HFF-Myc (cell line): Measurements from ENCODE around the gene OR6C65.
"Not testable (repeated sequence)": the region's sequence is repeated elsewhere in the genome, so short reads cannot be mapped to it uniquely, and the experiment has no call there.

Source experiments
- DNase-seq: peaks from one replicate; pipeline ENCODE4 v3.0.0-alpha.2; 2011; ENCODE audit warnings: low read depth; ENCODE audit errors: extremely low read depth
- H3K4me3 ChIP-seq: replicated peaks from 2 replicates; pipeline ENCODE4 v1.5.1; 2011; ENCODE audit warnings: low read depth, mild to moderate bottlenecking, control low read depth, low read length
- TF ChIP-seq, protein P1 (sequence below): IDR thresholded peaks from 2 replicates; pipeline ENCODE4 v1.5.1; 2012; ENCODE audit warnings: mild to moderate bottlenecking, low read depth, low read length, control low read depth; ENCODE audit errors: missing control alignments

The OR6C65 gene

GRCh38 chr12:55396326-55396725 is 4.0 kb upstream of the OR6C65 start:
- no peak overlapping the region for H3K4me3 ChIP-seq
- TF ChIP-seq, protein P1, sequence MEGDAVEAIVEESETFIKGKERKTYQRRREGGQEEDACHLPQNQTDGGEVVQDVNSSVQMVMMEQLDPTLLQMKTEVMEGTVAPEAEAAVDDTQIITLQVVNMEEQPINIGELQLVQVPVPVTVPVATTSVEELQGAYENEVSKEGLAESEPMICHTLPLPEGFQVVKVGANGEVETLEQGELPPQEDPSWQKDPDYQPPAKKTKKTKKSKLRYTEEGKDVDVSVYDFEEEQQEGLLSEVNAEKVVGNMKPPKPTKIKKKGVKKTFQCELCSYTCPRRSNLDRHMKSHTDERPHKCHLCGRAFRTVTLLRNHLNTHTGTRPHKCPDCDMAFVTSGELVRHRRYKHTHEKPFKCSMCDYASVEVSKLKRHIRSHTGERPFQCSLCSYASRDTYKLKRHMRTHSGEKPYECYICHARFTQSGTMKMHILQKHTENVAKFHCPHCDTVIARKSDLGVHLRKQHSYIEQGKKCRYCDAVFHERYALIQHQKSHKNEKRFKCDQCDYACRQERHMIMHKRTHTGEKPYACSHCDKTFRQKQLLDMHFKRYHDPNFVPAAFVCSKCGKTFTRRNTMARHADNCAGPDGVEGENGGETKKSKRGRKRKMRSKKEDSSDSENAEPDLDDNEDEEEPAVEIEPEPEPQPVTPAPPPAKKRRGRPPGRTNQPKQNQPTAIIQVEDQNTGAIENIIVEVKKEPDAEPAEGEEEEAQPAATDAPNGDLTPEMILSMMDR, result no peak
- no peak for DNase-seq

- no peak for DNase-seq
- H3K4me3 ChIP-seq, result no peak overlapping the region
- TF ChIP-seq, protein P1, result no peak
These were observed 7.5 kb downstream of the OR6C65 start for GRCh38 chr12:55407866-55408265.

DNA sequence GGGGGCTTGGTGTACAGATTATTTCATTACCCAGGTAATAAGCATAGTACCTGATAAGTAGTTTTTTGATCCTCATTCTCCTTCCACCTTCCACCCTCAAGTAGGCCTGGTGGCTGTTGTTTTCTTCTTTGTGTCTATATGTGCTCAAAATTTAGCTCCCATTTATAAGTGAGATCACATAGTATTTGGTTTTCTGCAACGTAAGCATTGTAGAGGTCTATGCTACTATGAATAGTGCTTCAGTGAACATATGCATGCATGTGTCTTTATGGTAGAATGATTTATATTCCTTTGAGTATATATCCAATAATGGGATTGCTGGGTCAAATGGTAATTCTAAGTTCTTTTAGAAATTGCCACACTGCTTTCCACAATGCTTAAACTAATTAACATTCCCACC is 8.8 kb downstream of the OR6C65 start:
- not testable (repeated sequence) for H3K4me3 ChIP-seq, DNase-seq

DNA sequence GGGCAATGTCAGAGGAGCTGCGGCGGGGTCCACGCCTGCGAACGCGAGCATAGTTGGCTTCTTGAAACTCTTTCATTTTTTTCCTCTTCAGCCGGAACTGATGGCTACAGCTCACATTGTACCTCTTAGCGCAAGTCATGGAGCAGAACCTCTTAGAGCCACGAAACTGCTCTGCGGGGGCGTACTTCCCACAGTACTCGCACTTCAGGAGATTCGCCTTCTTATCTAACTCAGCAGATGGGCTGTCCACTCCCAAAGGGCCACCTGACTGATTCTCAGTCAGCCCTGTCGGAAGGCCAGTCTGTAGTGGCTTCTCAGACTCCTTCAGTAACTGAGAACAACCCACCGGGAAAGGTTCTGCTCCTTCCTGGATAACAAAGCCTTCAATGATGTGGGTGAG is 11.8 kb downstream of the OR6C65 start:
- H3K4me3 ChIP-seq, DNase-seq: not testable (repeated sequence)

- not testable (repeated sequence) for H3K4me3 ChIP-seq, DNase-seq
These were observed 13.4 kb downstream of the OR6C65 start for GRCh38 chr12:55413498-55414388.

- not testable (repeated sequence) for DNase-seq, H3K4me3 ChIP-seq
These were observed 14.1 kb downstream of the OR6C65 start for GRCh38 chr12:55414396-55414823.

DNA sequence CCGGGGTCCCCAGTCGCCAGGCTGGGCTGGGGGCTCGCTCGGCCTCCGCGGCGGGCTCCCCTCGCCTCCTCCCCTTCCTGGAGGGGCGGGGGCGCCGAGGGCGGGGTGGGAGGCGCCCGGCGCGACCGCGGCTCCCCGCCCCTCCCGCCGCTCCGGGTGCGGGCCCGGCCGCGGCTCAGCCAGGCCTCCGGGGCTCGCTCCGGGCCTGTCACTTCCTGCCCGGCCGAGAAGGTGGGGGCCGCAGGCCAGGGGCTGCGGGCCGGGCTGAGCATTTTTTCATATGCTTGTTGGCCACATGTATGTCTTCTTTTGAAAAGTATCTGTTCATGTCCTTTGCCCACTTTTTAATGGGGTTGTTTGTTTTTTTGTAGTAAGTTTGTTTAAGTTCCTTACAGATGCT is 14.6 kb downstream of the OR6C65 start:
- DNase-seq, H3K4me3 ChIP-seq: not testable (repeated sequence)

- DNase-seq, result no peak
- H3K4me3 ChIP-seq, result no peak overlapping the region
- TF ChIP-seq, protein P1, result no peak
These were observed 16.6 kb downstream of the OR6C65 start for GRCh38 chr12:55416961-55417360.

DNA sequence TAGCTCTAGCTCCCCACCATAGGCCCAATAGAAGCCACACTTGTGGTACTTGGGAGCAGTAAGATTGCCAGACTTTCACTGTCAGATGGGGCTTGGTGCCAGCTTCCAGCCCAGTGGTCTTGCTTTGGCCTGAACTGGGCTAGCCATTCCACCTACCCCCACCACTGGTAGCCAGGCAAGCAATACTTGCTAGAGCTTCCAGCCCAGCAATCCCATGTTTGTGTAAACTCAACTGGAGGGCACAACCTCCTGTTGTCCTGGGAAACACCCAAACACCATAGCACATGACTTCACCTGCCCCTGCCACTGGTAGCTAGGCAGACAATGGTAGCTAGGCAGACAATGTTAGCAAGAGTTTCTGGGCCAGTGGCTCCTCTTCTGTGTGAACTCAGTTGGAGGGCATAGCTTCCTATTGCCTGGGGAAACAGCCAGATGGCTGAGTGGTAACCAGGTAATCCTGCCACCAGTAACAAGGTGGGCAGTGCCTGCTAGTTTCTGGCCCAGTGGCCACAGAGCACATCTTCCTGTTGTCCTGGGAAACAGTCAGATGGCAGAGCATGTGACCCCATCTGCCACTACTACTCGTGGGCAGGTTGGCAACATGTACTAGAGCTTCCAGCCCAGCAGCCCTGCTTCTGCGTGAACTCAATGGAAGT is 20.1 kb downstream of the OR6C65 start:
- TF ChIP-seq, protein P1, result no peak
- H3K4me3 ChIP-seq, result no peak overlapping the region
- no peak for DNase-seq
